CD14-positive monocyte (primary cell): Measurements from ENCODE around the gene NFAM1. TPM values are rescaled to one million over a fixed set of nuclear protein-coding genes. Genes with fewer than 3 reads are reported as not detected.

ENCODE experiments used
- DNase-seq, 3 donors: peaks; one replicate each; pipeline ENCODE4 v3.0.0-alpha.2; 2011 to 2022
- H2AFZ ChIP-seq: 2 replicates; pipeline ENCODE4 v1.6.0; 2012; ENCODE audit warnings: mild to moderate bottlenecking, low read depth, low read length, inconsistent platforms; ENCODE audit not compliant: insufficient read depth, poor library complexity, severe bottlenecking
- H3K27ac ChIP-seq, 2 donors: 1 replicate in 1 of 2; 2 replicates in 1 of 2; pipeline ENCODE4 v1.5.1; 2012 to 2013; ENCODE audit warnings: low read length in 2 of 2, control low read depth in 1 of 2, inconsistent platforms in 1 of 2, low read depth in 1 of 2, mild to moderate bottlenecking in 1 of 2
- H3K27me3 ChIP-seq, 2 donors: one replicate each; pipeline versions ENCODE4 v1.6.0 to v1.6.1; 2011 to 2013; ENCODE audit warnings: low read length in 2 of 2; ENCODE audit not compliant: control insufficient read depth in 2 of 2, insufficient read depth in 2 of 2
- H3K36me3 ChIP-seq, 2 donors: replicated peaks in 1 of 2; 1 replicate in 1 of 2; 2 replicates in 1 of 2; pipeline versions ENCODE4 v1.5.1 to v1.6.1; 2012 to 2013; ENCODE audit warnings: low read length in 2 of 2, control low read depth in 1 of 2, inconsistent platforms in 1 of 2, mild to moderate bottlenecking in 1 of 2; ENCODE audit not compliant: insufficient read depth in 2 of 2, control insufficient read depth in 1 of 2
- H3K4me1 ChIP-seq, 2 donors: 1 replicate in 1 of 2; 2 replicates in 1 of 2; pipeline versions ENCODE4 v1.5.1 to v1.6.1; 2012 to 2013; ENCODE audit warnings: low read length in 2 of 2, control low read depth in 1 of 2, inconsistent platforms in 1 of 2, mild to moderate bottlenecking in 1 of 2, moderate library complexity in 1 of 2; ENCODE audit not compliant: insufficient read depth in 2 of 2, control insufficient read depth in 1 of 2
- H3K4me2 ChIP-seq: replicated peaks from 2 replicates; pipeline ENCODE3; 2012; ENCODE audit warnings: low read length, moderate library complexity, mild to moderate bottlenecking; ENCODE audit not compliant: poor library complexity, severe bottlenecking; ENCODE audit errors: extremely low read depth
- H3K4me3 ChIP-seq, 3 experiments: fragments of 200-600 bp in 1 of 3; sonication (generic) in 1 of 3; replicated peaks in 1 of 3; 1 replicate in 2 of 3; 2 replicates in 1 of 3; pipeline ENCODE4 v1.5.1; 2011 to 2013; ENCODE audit warnings: low read length in 3 of 3, mild to moderate bottlenecking in 3 of 3, control low read depth in 2 of 3, low read depth in 2 of 3, inconsistent platforms in 1 of 3, moderate library complexity in 1 of 3
- H3K79me2 ChIP-seq: 2 replicates; pipeline ENCODE4 v1.6.0; 2012; ENCODE audit warnings: mild to moderate bottlenecking, control low read depth, inconsistent platforms, low read length, moderate library complexity; ENCODE audit not compliant: insufficient read depth
- H3K9ac ChIP-seq: 2 replicates; pipeline ENCODE4 v1.6.0; 2017; ENCODE audit warnings: low read length, mild to moderate bottlenecking; ENCODE audit not compliant: insufficient read depth, poor library complexity, severe bottlenecking
- H3K9me3 ChIP-seq, 2 donors: replicated peaks in 1 of 2; 1 replicate in 1 of 2; 2 replicates in 1 of 2; pipeline versions ENCODE4 v1.5.1 to v1.6.1; 2012 to 2013; ENCODE audit warnings: low read length in 2 of 2, control low read depth in 1 of 2; ENCODE audit not compliant: control insufficient read depth in 1 of 2, insufficient read depth in 1 of 2
- H4K20me1 ChIP-seq: 2 replicates; pipeline ENCODE4 v1.6.0; 2012; ENCODE audit warnings: mild to moderate bottlenecking, low read length, control low read depth, moderate library complexity; ENCODE audit not compliant: insufficient read depth
- H3K27ac Mint-ChIP-seq, 7 donors: one replicate each; pipeline ENCODE4 v1.8.0; 2020; ENCODE audit warnings: mild to moderate bottlenecking in 7 of 7, mixed read lengths in 7 of 7, moderate library complexity in 6 of 7, inconsistent platforms in 2 of 7
- H3K27me3 Mint-ChIP-seq, 3 donors: one replicate each; pipeline ENCODE4 v1.8.0; 2021 to 2022; ENCODE audit warnings: low read depth in 3 of 3, mild to moderate bottlenecking in 3 of 3, mixed read lengths in 3 of 3, moderate library complexity in 3 of 3, inconsistent platforms in 1 of 3
- H3K36me3 Mint-ChIP-seq, 2 donors: one replicate each; pipeline ENCODE4 v1.8.0; 2020; ENCODE audit warnings: mixed read lengths in 2 of 2, inconsistent platforms in 1 of 2, mild to moderate bottlenecking in 1 of 2
- H3K4me1 Mint-ChIP-seq: one replicate; pipeline ENCODE4 v1.8.0; 2020; ENCODE audit warnings: mild to moderate bottlenecking, mixed read lengths
- H3K4me3 Mint-ChIP-seq, 2 donors: one replicate each; pipeline ENCODE4 v1.8.0; 2020; ENCODE audit warnings: mild to moderate bottlenecking in 2 of 2, mixed read lengths in 2 of 2, moderate library complexity in 1 of 2
- H3K9me3 Mint-ChIP-seq, 7 donors: one replicate each; pipeline ENCODE4 v1.8.0; 2020 to 2022; ENCODE audit warnings: mixed read lengths in 7 of 7, mild to moderate bottlenecking in 6 of 7, moderate library complexity in 6 of 7, inconsistent platforms in 2 of 7
- WGBS: methylation state at CpG from one replicate; pipeline ENCODE4 v1.1.5; 2013; ENCODE audit warnings: missing lambda C conversion rate; ENCODE audit not compliant: insufficient coverage; 5-methylcytosine and 5-hydroxymethylcytosine counted together
- intact Hi-C, 2 donors: fragments of 100-400 bp; cut with micrococcal nuclease; formaldehyde crosslinking; loops; one replicate each; pipeline versions ENCODE4 v1.15.0 to v1.15.1; 2023
- polyA plus RNA-seq, 3 donors: library from polyadenylated mRNA; depleted of rRNA in 1 of 3; unstranded in 2 of 3; stranded (reverse) in 1 of 3; fragments of 300-500 nt in 2 of 3; fragments of >200 nt in 1 of 3; fragmentation: Illumina TruSeq in 2 of 3; gene quantifications; 1 replicate in 2 of 3; 2 replicates in 1 of 3; pipeline ENCODE4 v1.2.3, GENCODE V29; 2012 to 2021
- TF ChIP-seq, protein P1 (sequence below): fragments of 200-600 bp; IDR thresholded peaks from one replicate; pipeline ENCODE4 v1.8.0; 2022; ENCODE audit warnings: antibody characterized with exemption, mild to moderate bottlenecking

NFAM1 gene
- polyA plus RNA-seq, 3 donors, result 36.0 to 71.0 (median 69.7) TPM

DNA sequence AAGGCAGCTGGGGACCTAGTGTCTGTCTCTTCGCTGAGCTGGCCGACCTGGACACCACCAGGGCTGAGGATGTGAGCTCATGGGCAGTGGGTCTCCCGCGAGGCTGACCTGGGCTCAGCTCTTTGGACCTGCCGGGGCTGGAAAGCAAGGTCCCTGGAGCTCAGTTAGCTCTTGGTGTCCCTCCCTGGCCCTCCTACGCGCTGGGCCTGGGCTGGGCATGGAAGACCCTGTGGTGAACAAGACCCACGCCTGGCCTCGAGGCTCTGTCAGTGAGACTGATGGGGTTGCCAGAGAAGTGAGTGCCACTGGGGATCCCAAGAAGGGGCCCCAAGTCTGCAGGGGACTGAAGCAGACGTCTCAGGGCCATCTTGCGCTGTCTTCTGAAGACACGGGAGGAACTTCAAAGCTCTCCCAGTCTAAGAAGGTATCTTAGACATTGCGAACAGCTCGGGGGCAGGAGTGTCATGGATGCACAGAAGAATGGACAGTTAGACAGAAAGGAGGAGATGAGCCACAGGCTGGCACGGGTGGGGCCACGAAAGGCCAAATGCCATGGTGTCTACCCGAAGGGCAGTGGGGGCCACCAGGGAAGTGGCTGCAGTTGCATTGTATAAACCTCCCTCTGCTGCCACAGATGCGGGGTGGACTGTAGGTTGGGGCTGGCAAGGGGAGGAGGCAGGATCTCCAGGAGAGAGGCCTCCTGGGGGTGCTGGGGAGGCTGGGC is 31.2 kb downstream of the NFAM1 start:
- peaks cover 44% of the 10 kb centered on the region for H3K4me1 Mint-ChIP-seq
- DNase-seq, result no peak

More for the DNA sequence above, 31.2 kb downstream of the NFAM1 start:
- H3K79me2 ChIP-seq, result peaks cover 20% of the 10 kb centered on the region
- H2AFZ ChIP-seq, result no peak overlapping the region
- no peaks in the 10 kb centered on the region for H3K9me3 ChIP-seq
- H3K4me3 ChIP-seq, result no peak overlapping the region
- H3K4me2 ChIP-seq, result no peak overlapping the region
- H3K36me3 ChIP-seq, result peaks cover 69 to 77% of the 10 kb centered on the region in 2 donors
- H3K4me1 ChIP-seq, result peaks cover 35 to 47% of the 10 kb centered on the region in 2 donors
- Mint-ChIP-seq H3K27ac (peak overlapping the region in 6 of 7 donors; percentile 16 to 90 (median 60)), H3K36me3 (peaks cover 72 to 85% of the 10 kb centered on the region in 2 donors), H3K9me3 (peaks cover 0 to 4% (median 0%) of the 10 kb centered on the region in 7 donors), H3K27me3 (peaks cover 2 to 4% (median 2%) of the 10 kb centered on the region in 3 donors), H3K4me3 (no peak overlapping the region)
- intact Hi-C loops, result no loop called here
- peak overlapping the region in 1 of 2 donors; percentile 27 for H3K27ac ChIP-seq
- TF ChIP-seq, protein P1, sequence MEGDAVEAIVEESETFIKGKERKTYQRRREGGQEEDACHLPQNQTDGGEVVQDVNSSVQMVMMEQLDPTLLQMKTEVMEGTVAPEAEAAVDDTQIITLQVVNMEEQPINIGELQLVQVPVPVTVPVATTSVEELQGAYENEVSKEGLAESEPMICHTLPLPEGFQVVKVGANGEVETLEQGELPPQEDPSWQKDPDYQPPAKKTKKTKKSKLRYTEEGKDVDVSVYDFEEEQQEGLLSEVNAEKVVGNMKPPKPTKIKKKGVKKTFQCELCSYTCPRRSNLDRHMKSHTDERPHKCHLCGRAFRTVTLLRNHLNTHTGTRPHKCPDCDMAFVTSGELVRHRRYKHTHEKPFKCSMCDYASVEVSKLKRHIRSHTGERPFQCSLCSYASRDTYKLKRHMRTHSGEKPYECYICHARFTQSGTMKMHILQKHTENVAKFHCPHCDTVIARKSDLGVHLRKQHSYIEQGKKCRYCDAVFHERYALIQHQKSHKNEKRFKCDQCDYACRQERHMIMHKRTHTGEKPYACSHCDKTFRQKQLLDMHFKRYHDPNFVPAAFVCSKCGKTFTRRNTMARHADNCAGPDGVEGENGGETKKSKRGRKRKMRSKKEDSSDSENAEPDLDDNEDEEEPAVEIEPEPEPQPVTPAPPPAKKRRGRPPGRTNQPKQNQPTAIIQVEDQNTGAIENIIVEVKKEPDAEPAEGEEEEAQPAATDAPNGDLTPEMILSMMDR, result no peak
- 97% methylated on average over 15 of the region's 18 CpGs for WGBS
- H3K9ac ChIP-seq, result no peak overlapping the region
- H3K27me3 ChIP-seq, result no peaks in the 10 kb centered on the region
- peaks cover 81% of the 10 kb centered on the region for H4K20me1 ChIP-seq
